Pons (tissue), 1 donor: Measurements from ENCODE around the gene MCEE.

Source experiments
- DNase-seq: peaks from one replicate; pipeline ENCODE4 v3.0.0-alpha.2; 2016; ENCODE audit warnings: low spot score

MCEE gene

GRCh38 chr2:71082402-71083252 lies 47.4 kb downstream of the MCEE start:
- no peak for DNase-seq

GRCh38 chr2:71078624-71079023 lies 51.4 kb downstream of the MCEE start:
- no peak for DNase-seq

GRCh38 chr2:71074893-71075395 lies 55.1 kb downstream of the MCEE start:
- DNase-seq: no peak

- no peak for DNase-seq
These were observed 56.6 kb downstream of the MCEE start for GRCh38 chr2:71073475-71073874.

- DNase-seq: no peak
These were observed 57.5 kb downstream of the MCEE start for GRCh38 chr2:71072492-71072891.

- DNase-seq: peak; percentile 85
These were observed 58.2 kb downstream of the MCEE start for GRCh38 chr2:71071681-71072398.

- DNase-seq: peak; percentile 78
These were observed 59.5 kb downstream of the MCEE start for GRCh38 chr2:71070294-71071093.

- no peak for DNase-seq
These were observed 60.7 kb downstream of the MCEE start for GRCh38 chr2:71069376-71069775.

- DNase-seq: peak; percentile 95
These were observed 61.6 kb downstream of the MCEE start, which contains the start of gene NAGK for GRCh38 chr2:71068218-71069035. NAGK (plus strand) TSS chr2:71068648; CDS start chr2:71068684, 36 bp downstream.

GRCh38 chr2:71067567-71068217 lies 62.3 kb downstream of the MCEE start:
- DNase-seq: no peak

- DNase-seq: no peak
These were observed 63.2 kb downstream of the MCEE start for GRCh38 chr2:71066856-71067255.

- peak; percentile 85 for DNase-seq
These were observed 65.0 kb downstream of the MCEE start for GRCh38 chr2:71064754-71065621.

- no peak for DNase-seq
These were observed 65.9 kb downstream of the MCEE start for GRCh38 chr2:71064110-71064611.

- no peak for DNase-seq
These were observed 66.8 kb downstream of the MCEE start for GRCh38 chr2:71063216-71063615.

GRCh38 chr2:71060871-71061270 lies 69.2 kb downstream of the MCEE start:
- DNase-seq: no peak

- no peak for DNase-seq
These were observed 69.8 kb downstream of the MCEE start for GRCh38 chr2:71060211-71060610.
